GM21360 (cell line): ENCODE measurements around the gene GDI1.

Experiments
- ATAC-seq: cut with Tn5 transposase; IDR thresholded peaks from one replicate; pipeline ENCODE4 v1.9.1; 2021; ENCODE audit warnings: mild to moderate bottlenecking, moderate library complexity; ENCODE audit not compliant: unreplicated experiment

GDI1 gene

DNA sequence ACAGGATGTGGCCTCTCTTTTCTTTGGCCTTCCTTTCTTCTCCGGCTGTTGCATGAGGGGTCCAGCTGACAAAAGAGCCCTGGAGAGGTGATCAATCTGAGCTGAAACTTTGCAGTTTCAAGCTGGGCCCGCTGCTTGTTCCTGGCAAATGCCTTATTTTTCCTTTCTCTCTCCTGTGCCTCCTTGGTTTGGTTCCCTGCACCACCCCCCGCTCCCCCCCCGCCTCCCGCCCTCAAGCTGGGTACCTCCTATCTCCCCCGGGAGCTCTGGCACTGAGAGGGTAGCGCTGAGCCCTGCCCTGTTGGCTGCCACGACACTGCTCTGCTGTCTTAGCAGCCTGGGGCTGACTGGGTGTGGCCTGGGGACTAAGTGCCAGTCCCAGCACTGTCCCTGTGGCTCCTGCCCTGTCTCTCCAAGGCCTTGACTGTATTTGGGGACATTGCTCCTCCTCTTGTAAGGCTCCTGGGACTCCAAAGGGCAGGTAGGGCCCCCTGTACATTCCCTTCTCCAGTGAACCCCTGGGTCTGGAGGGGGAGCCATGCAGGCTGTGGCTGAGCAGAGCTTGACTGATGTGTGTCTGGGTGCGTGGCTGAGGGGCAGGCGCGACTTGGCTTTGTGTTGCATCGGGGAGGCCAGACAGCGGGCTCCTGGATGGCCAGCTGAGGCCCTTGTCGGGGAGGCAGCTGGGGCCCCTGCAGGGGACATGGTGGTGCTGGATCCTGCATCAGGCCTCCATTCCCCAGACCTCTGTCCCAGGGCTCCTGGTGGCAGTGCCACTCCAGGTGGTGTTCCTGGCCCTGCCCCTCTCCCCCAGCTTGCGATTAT lies 22.2 kb downstream of the GDI1 start:
- no peak for ATAC-seq

DNA sequence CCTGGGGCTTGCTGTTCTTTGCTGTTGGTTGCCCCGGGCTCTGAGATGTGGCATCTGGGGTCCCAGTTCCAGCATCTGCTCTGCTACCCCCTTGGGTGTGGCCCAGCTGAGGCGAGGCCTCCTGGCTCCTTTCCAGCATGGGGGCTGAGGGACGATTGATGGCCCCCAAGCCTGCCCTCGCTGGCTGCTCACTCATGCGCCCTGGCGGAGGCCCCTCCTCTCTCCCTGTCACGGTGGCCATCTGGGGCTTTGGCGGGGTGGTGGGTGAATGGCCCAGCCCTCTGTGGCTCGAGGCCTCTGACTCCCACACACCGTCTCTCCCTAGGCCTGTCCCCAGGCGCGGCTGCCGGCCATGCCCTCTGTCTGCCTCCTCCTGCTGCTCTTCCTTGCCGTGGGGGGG lies 22.9 kb downstream of the GDI1 start:
- no peak for ATAC-seq

DNA sequence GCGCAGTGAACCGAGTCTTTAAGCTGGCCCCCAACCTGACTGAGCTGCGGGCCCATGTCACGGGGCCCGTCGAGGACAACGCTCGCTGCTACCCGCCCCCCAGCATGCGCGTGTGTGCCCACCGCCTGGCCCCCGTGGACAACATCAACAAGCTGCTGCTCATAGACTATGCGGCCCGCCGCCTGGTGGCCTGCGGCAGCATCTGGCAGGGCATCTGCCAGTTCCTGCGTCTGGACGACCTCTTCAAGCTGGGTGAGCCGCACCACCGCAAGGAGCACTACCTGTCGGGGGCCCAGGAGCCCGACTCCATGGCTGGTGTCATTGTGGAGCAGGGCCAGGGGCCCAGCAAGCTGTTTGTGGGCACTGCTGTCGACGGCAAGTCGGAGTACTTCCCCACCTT lies 23.4 kb downstream of the GDI1 start:
- no peak for ATAC-seq

DNA sequence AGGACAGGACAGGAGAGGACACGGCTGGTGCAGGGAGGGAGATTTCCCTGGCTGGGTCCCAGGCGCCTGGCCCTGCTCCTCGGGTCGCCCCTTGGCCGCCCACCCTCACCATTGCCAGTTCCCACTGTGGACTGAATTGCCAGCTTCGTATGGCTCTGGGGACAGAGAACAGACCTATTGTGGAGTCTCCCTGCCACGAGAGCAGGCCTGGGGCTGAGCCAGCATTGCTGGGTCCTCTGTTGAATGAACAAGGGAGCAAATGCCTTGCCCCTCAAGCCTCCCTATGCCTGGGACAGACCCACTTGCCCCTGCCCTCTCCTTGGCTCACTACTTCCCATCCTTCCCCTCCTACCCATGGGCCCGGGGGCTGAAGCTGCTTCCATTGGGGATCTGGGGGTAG lies 25.4 kb downstream of the GDI1 start:
- ATAC-seq: no peak

DNA sequence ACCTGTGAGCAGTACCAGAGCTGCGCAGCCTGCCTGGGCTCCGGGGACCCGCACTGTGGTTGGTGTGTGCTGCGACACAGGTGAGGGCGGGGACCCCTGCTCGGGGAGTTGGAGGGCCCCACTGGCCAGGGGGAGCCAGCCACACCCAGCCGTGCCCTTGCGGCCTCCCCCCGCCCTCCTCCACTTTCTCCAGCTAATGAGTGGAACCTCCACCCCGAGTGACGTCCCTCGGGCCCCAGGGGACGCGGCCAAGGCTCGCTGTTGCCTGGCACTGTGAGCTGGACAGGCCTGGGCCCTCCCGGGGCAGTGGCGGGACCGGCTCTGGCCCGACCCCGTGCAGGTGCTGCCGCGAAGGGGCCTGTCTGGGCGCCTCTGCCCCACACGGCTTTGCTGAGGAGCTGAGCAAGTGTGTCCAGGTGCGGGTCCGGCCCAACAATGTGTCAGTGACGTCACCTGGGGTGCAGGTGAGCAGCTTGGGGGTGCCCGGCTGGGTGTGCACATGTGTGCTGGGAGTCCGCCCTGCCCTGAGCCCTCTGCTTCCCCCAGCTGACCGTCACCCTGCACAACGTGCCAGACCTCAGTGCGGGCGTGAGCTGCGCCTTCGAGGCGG lies 26.8 kb downstream of the GDI1 start:
- ATAC-seq: no peak

DNA sequence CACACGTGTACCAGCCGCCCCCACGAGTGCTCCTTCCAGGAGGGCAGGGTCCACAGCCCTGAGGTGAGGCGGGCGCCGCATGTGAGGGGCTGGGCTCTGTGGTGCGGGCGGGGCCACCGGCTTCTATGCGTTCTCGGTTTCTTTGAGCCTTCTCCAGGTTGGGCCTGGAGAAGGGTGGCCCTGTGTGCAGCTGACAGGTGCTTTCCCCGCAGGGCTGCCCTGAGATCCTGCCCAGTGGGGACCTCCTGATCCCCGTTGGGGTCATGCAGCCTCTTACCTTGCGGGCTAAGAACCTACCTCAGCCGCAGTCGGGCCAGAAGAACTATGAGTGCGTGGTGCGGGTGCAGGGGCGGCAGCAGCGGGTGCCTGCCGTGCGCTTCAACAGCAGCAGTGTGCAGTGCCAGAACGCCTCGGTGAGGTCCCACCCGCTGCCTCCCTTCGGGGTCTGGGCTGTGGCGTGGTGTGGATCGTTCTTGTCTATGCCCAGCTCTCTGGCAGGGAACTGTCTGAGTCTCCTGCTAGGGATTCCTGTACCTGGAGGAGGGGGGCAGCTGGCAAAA lies 27.9 kb downstream of the GDI1 start:
- no peak for ATAC-seq

DNA sequence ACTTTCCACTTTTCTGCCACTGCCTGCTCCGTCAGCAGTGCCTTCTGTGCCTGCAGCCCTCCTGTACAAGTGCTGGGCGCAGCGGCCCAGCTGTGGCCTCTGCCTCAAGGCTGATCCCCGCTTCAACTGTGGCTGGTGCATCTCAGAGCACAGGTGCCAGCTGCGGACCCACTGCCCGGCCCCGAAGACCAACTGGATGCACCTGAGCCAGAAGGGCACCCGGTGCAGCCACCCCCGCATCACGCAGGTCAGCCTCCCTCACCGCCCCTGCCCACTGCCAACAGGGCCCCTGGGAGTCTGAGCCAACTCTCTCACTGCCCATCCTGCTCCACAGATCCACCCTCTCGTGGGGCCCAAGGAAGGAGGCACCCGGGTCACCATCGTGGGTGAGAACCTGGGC lies 28.6 kb downstream of the GDI1 start:
- no peak for ATAC-seq

DNA sequence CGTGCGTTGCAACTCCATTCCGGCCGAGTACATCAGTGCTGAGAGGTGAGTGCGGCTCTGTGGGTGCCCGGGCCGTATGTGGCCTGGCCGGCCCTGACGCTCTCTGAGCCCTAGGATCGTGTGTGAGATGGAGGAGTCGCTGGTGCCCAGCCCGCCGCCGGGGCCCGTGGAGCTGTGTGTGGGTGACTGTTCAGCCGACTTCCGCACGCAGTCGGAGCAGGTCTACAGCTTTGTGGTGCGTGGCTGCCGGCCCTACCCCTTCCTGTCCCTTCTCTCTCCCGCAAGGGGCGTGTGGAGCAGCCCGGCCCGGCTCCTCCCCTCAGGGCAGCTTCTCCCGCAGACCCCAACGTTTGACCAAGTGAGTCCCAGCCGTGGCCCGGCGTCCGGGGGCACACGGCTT lies 29.1 kb downstream of the GDI1 start:
- no peak for ATAC-seq

DNA sequence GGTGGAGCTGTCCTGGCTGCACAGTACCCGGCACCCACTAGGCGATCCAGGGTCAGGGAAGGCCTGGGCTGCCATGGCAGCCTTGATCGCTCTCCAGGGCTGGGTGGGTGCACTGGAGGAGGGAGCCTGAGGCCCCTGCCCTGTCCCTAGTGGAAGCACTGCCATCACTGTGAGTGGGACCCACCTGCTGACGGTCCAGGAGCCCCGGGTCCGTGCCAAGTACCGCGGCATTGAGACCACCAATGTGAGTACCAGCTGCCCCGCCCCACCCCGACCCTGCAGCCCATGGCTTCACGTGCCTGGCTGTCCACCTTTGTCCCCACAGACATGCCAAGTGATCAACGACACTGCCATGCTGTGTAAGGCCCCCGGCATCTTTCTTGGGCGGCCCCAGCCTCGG lies 30.0 kb downstream of the GDI1 start:
- ATAC-seq: no peak

DNA sequence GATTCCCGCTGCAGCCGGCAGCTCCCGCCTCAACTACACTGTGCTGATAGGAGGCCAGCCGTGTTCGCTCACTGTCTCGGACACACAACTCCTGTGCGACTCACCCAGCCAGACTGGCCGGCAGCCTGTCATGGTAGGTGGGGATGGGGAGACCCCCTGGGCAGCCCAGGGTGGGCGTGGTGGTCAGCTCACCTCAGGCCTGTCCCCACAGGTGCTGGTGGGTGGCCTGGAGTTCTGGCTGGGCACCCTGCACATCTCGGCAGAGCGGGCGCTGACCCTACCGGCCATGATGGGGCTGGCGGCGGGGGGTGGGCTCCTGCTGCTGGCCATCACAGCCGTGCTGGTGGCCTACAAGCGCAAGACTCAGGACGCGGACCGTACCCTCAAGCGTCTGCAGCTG lies 30.6 kb downstream of the GDI1 start:
- ATAC-seq: no peak

DNA sequence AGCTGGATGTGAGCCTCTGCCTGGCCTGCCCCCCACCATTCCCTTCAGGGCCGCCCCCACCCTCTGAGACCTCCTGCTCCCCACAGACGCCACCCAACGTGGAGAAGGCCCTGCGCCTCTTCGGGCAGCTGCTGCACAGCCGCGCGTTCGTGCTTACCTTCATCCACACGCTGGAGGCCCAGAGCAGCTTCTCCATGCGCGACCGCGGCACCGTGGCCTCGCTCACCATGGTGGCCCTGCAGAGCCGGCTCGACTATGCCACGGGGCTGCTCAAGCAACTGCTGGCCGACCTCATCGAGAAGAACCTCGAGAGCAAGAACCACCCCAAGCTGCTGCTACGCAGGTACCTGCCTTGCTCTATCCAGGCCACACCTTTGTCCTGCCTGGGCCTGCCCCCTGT lies 31.3 kb downstream of the GDI1 start:
- ATAC-seq: no peak

DNA sequence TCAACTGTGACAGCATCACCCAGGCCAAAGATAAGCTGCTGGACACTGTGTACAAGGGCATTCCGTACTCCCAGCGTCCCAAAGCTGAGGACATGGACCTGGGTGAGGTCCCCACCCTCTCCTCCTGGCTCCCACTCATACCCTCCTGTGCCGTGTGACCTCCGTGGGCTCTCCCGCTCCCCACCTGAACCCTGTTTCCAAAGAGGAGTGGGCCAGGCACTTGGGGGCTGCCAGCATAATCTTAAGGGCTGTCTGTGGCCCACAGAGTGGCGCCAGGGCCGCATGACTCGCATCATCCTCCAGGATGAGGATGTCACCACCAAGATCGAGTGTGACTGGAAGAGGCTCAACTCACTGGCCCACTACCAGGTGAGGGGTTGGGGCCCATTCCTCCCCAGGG lies 32.2 kb downstream of the GDI1 start:
- no peak for ATAC-seq

DNA sequence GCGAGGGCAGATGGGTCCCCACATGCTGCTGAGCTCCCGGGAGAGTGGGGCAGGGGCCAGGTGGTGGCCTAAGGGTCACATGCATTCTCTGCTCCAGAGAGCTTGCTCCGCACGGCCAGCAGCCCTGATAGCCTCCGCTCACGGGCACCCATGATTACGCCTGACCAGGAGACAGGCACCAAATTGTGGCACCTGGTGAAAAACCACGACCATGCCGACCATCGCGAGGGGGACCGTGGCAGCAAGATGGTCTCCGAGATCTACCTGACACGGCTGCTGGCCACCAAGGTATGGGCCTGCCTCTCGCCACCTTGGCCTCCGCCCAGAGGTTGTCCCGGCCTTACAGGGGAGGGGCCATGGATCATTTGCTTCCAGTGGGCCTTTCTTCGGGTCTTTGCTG lies 32.9 kb downstream of the GDI1 start:
- ATAC-seq: no peak

DNA sequence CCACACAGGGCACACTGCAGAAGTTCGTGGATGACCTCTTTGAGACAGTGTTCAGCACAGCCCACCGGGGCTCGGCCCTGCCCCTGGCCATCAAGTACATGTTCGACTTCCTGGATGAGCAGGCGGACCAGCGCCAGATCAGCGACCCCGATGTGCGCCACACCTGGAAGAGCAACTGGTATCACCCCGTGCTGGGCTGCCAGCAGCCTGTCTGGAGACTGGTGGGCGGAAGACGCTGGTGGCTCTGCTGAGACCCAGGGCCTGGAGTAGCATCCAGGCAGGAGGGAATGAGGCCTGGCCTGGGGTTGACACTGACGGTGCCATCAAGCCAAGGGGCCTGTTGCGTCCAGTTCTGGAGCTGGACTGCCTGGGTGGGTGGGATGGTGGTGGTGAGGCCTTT lies 33.5 kb downstream of the GDI1 start:
- ATAC-seq: no peak

DNA sequence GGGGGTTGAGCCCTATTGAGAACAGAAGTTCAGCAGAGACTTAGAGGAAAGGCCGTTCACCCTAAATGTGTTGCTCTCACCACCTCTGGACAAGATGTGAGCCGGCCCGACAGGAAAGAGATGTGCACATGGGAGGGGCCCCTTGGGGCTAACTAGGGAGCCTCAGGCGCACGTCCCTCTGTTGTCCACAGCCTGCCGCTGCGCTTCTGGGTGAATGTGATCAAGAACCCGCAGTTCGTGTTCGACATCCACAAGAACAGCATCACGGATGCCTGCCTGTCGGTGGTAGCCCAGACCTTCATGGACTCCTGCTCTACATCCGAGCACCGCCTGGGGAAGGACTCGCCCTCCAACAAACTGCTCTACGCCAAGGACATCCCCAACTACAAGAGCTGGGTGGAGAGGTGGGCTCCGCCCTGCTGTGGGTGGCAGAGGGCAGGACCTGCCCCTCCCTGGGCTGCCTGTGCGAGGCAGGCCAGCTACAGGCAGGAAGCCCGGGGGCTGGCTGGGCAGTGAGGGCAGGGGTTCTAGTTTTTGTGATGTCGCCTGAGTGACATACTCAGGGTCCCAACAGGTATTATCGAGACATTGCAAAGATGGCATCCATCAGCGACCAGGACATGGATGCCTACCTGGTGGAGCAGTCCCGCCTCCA lies 34.1 kb downstream of the GDI1 start:
- ATAC-seq: no peak

DNA sequence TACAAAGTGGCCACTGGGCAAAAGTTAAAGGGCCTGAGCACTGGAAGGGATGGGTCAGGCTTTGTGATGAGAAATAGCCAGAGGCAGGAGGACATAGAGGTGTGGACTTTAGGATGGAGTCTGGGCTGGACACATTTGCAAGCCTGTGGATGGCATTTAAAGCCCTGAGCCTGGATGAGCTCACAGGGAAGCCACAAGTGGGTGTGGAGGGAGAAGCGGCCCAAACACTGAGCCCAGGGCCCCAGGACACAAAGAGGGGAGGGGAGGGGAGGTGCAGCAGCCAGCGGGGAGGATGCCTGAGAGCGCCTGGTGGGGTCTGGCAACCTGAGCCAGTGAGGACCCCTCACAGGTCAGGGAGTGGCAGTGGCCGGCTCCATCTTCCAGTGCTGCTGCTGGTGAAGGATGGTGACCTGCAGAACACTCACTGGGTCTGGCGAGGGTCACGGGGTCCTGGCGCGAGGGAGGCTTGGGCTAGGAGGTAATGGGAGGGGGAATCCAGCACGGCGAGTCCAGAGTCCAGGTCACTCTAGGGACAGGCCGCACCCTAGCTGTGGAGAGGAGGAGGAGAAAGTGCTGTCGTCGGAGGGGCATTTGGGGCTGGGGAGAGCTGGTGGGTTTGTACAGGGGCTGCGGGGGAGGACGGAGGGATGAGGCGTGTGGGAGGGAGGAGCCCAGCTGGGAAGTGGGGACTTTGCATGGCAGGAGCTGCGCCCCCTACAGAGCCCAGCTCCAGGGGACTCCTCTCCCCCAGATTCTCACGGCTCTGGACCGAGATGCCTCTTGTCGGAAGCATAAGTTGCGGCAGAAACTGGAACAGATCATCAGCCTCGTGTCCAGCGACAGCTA lies 35.1 kb downstream of the GDI1 start:
- ATAC-seq: no peak

DNA sequence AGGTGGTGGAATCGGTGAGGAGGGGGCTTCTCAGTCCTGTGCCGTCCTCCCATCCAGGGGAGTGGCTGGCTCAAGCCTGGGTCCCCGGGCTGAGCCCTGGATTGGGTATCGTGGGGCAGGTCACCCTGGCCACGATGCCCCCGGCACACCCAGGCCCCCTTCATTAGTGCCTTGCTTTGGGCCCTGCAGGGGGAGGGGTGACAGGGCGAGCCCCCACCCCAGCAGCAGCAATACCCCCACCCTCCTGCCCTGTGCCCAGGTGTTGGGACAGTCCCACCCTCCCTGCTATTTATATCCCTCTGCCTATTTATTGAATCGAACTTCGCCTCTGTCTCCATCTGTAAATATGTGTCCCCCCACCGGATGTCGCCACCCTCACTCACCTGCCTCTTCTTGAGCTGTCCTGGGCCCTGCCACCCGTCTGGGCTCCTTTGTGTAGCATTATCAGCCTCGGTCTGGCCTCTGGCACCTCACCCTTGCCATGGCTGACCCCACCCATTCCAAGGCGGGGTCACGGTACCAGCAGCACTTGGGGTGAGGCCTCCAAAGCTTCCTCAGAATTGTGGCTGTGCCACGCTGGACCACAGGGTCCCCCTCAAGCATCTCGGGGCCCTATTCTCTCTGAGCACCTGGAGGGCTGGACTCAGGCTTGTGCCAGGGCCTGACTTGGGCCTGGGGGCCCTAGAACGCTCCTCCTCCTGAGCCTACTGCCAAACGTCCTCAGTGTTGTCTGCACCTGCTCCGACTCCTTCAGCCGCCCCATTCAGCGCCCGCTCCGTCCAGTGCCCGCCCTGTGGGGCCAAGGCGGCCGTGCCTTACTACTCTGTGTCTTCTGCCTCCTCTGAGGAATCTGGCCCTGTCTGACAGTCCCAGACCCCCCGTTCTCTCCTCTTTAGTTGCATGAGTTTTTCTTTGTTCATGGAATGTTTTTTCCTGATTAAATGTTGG lies 36.0 kb downstream of the GDI1 start:
- no peak for ATAC-seq

DNA sequence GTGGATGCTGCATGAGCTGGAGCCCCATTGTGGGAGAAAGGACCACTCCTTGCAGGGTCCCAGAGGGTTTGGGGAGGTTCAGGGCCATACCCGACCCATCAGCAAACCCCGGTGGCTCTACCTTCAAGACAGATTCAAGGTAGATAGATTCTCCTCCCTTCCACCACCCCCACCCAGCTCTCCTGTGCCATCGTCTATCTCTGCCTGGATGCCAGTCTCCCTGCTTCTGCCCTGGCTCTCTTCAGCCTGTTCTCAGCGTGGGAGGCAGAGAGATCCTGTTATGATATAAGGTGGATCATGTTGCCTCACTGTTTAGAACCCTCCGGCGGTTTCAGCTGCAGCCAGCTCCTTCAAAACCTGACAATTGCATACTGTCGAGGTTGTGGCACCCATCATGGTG lies 36.7 kb downstream of the GDI1 start:
- no peak for ATAC-seq

DNA sequence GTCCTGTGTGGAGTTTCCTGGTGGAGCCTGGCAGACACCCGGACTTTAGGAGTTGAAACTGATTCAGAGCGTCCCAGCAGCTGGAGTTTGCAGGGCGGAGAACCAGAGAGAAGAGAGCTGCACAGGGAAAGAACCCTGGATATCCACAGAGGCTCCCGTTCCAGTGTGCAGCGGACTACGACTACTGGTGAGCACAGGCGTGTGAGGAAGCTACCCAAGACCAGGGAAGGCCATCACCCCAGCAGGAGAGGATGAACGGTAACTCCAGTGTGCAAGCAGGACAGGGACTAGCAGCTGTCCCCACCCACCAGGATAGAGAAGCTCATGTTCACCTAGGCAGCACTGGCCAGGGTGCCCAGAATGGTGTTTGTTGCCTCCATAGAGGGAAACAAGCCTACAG lies 39.9 kb downstream of the GDI1 start:
- ATAC-seq: no peak

DNA sequence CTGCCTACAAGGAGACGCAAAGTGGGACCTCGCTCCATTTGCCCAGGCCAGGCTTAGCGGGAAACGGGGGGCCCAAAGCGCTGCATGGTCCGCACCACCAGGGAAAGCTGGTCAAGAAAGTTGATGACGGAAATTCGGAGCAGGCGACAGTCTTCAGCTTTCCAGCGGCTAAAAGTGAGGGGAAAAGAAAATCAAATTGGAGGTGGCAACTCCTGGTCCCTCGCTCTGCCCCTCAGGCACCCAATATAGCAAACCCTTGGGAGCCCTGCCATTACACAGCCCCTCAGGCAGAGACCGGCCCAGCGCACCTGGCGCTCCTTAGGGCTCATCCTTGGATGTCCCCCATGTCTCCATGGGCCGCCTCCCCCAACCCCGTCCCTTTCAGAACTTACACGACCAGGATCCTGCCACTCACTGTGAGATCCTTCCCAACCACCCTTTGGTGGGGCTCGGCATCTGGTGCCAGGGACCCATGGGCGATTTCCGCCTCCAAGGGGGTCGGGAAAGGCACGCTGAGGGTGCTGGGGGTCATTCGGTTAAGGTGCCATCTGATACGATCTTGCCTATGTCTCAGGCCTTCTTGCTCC lies 41.0 kb downstream of the GDI1 start:
- ATAC-seq: no peak
